ENCODE data around the gene DDRGK1.

Gene DDRGK1

DNA sequence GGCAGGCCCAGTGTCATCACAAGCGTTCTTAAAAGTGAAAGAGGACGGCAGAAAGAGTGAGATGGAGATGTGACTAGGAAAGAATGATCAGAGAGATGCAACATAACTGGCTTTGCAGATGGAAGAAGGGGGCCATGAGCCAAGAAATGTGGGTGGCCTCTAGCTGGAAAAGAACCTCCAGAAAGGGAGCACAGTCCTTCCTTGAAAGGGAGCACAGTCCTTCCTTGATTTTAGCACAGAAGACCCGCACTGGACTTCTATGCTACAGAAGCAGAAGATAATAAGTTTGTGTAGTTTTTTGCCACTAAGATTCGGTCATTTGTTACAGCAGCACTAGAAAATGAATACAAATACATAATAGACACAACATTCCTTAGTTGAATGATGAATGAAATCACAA lies 24.2 kb downstream of the DDRGK1 start:
- no peak for DNase-seq

GRCh38 chr20:3177746-3178485 lies 26.6 kb downstream of the DDRGK1 start:
- DNase-seq: no peak

GRCh38 chr20:3175270-3175669 lies 29.2 kb downstream of the DDRGK1 start:
- DNase-seq: no peak

- no peak for DNase-seq
These were observed 29.8 kb downstream of the DDRGK1 start for GRCh38 chr20:3174442-3175261.

DNA sequence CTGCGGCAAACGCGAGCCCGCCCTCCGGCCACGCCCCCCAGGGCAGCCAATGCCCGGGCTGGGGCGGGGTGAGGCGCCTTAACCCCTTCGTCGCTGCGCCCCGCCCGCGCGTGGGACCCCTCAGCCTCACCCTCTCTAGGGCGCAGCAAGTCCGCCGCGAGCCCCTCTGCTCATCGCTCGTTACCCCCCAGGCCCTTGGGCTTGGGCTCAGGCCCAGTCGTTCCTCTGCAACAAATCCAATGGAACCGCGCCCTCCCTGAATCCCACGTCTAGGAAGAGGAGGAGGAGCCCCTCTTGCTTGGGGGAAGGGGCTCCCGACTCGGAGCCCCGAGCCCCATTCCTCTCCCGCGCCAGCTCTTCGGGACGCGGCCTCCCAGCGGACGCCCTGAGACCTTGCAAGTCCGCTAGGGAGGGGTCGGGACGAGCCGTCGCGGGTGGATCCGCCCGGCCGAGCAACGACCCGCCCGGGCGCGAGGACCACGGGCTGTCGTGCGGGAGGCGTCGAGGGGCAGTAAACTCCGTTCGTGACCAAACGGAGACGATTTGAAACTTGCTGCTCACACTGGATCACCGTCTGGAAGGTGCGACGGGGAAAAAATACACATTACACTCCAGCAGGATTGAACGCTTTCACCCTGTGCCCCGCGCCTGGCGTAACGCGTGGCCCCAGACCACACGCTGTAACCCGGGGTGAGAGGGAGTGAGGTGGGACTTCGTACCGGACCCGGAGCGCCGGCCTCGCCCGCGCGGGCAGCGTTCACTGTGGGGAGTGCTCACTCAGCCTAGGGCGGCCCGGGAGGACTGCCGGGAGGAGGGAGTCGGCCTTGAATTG lies 30.7 kb downstream of the DDRGK1 start:
- DNase-seq: no peak

GRCh38 chr20:3172933-3173609 lies 31.4 kb downstream of the DDRGK1 start, which contains the start of gene LZTS3:
LZTS3 (minus strand) TSS chr20:3173549; CDS start chr20:3167163, 6,386 bp downstream.
- no peak for DNase-seq

DNA sequence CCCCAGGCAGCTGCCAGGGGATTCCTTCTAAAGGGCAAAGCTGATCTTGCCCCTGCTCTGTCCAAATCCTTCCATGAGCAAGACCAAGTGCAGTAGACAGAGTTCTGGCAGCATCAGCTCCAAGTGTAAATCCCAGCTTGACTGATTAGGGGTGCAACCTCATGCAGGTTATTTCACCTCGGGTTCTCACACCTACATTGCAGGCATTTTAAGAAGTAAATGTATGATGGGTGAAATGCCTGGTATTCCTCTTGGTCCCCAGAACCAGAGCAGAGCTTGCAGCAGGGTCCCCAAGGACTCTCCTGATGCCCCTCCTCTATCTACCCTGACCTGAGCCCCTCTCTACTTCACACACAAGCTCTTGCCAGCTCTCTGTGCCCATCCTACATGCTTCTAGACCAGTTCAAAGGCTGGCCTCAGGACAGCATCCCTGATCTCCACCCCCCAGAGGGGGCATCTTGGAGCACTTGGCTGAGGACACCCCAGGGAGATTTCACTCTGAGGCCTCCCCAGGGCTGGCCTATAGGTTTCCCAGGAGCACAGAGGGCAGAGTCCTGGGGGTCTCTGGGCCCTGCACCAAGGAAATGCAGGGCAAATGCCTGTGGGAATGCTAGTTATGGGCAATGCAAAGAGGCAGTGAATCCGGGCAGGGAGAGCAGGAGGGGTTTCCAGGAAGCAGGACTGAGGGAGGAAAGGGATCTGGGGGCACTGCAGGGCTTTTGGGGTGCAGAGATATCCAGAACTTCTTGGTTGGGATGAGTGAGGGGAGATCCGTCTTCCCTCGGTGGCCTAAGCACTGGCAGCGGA lies 32.2 kb downstream of the DDRGK1 start:
- DNase-seq: no peak

GRCh38 chr20:3171391-3172125 lies 32.9 kb downstream of the DDRGK1 start:
- DNase-seq: no peak

GRCh38 chr20:3168829-3169590 lies 35.5 kb downstream of the DDRGK1 start:
- no peak for DNase-seq

DNA sequence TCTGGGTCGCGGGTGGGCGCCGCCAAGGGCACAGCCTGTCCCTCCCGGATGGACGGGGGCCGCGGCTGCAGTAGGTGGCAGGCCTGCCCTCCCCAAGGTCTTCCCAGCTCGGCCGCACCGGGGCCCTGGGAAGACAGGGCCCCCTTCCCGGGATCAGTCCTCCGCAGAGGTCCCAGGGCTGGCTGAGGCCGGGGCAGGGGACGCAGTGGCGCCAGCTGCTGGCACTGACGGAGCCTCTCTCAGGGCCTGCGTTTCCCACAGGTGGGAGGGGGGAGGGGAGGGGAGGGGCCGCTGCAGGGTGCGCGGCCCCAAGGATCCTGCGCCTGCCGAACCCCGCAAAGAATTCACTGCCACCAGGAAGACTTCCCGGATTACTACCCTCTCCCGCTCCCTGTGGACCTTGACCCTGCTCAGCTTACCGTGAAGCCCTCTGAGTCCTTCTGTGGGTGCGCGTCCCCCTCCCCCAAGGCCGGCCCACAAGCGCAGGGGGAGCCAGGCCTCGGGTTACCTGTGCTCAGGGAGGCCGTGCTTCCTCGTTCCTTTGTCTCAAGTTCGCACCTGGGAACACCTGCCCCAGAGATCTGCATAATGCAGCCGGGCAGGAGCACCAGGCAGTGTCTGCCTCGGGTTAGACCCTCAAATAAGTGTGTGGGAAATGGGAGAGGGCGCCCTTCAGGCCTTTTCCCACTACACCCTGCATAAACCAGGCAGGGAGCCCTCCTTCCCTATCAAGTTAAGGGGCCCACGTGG lies 36.2 kb downstream of the DDRGK1 start:
- no peak for DNase-seq

DNA sequence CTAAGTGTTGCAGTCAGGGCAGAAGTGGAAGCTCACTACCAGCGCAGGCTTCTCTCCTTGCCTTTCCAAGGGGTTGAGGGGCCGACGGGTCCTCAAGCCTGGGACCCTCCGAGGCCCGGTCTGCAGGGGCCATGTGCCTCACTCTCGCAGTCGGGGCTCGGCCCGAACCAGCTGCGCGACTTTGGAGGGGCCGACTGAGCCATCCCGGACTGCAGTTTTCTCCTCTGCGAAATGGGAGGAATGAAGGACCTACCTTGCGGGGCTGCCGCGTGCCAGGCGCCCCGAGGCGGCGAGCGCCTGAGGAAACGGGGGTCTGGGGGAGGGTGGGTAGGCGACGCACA lies 36.8 kb downstream of the DDRGK1 start:
- no peak for DNase-seq

DNA sequence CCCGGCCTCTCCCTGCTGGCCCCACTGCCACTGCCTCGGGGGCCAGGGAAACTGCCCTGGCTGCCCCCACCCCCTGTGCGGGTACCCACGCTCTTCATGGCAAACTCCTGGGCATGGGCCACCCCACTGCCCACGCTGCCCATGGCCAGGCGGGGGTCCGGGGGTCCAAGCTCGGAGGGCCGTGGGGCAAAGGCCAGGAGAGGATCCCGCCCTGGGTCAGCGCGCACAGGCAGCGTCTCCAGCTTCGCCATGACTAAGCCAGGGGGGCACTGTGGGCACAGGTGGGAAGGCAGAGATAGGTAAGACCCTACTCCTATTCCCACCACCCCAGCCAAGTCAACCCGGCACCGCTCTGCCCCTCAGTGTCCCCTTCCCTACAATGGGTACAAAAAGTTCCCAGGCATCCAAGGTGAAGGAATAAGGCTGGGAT lies 37.6 kb downstream of the DDRGK1 start:
- no peak for DNase-seq

- DNase-seq: no peak
These were observed 38.1 kb downstream of the DDRGK1 start for GRCh38 chr20:3166338-3166912.

DNA sequence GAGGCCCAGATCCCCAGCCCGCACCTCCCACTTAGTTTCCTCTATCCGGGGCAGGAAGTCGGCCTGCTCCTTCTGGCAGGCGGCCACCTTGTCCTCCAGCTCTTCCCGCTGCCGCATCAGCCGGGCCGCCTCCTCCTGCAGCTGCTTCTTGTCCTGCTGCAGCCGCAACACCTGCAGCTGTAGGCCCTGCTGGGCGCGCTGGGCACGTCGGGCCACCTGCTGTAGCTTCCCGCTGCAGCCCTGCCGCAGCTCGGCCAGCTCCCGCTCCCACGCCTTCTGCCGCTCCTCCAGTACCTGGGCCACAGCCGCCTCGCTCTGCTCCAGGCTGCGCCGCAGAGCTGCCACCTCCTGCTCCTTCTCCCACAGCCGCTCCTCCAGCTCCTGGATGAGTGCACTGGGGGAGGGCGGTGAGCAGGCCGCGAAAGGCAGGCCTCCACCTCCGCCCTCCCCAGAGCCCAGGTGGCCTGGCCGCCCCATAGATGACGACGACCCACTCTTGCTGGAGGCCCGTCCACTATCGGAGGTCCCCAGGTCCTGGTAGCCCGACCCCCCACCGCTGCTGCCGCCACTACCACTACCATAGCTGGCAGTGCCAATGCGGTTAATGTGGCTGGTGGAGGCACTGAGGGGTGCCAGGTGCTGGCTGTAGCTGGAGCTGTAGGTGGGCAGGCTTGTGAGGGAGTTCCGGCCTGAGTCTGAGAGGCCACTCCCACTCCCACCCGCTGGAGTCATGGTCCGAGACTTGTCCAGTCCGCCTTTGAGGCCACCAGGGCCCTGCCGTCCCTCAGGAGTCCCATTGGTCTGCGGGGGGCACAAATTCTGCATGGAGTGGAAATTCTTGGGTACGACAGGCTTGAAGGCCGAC lies 38.8 kb downstream of the DDRGK1 start:
- no peak for DNase-seq

- DNase-seq: no peak
These were observed 39.6 kb downstream of the DDRGK1 start for GRCh38 chr20:3164763-3165410.

DNA sequence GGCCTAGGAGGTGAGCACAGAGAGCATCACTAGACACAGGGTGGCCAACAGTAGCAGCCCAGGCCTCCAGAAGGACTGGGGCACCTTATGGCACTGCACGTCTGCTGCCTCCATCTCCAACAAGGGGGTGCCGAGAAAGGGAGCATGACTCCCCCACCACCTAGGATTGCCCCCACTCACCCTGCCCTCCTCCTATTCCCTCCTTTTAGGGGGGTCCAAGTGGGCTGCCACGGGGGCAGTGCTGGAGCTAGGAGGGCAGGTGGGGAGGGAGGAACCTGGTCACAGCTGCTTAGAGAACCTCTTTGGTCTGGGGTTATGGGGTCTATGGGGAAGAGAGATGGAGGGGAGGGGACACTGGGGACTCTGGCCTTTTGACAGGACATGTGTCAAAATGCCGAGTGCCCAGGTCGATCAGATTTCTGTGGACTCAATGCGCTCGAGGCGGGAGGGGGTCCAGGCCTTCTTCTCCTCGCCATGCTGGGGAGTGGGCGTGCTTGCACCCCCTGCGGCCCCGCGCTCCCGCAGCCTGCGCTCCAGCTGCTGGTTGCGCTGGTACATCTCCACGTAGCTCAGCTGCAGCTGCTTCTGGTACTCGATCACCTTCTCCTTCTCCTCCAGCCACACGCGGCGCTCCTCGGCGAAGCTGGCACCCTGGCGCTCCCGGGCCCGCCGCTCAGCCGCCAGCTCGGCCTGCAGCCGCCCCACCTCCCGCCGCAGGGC lies 40.3 kb downstream of the DDRGK1 start:
- DNase-seq: no peak

All from NK-92 treated with Interleukin-12 subunit alpha and Interleukin-12 subunit beta, amount 100 ng/mL, for 24 hours (cell line).